HG02642 (cell line): ENCODE measurements around the gene SLC22A15.
"Not testable (repeated sequence)": the region's sequence is repeated elsewhere in the genome, so short reads cannot be mapped to it uniquely, and the experiment has no call there.

Experiments used
- ATAC-seq: cut with Tn5 transposase; IDR thresholded peaks from one replicate; pipeline ENCODE4 v1.9.1; 2021; ENCODE audit warnings: mild to moderate bottlenecking; ENCODE audit not compliant: unreplicated experiment, poor library complexity

The SLC22A15 gene

GRCh38 chr1:115980156-115980555 is 3.8 kb downstream of the SLC22A15 start:
- ATAC-seq = no peak

- peak; percentile 50 for ATAC-seq
These were observed 5.0 kb downstream of the SLC22A15 start for GRCh38 chr1:115980998-115981993.

- ATAC-seq = no peak
These were observed 6.1 kb downstream of the SLC22A15 start for GRCh38 chr1:115982400-115982799.

- no peak for ATAC-seq
These were observed 7.3 kb downstream of the SLC22A15 start for GRCh38 chr1:115983584-115983983.

- ATAC-seq = no peak
These were observed 11.3 kb downstream of the SLC22A15 start for GRCh38 chr1:115987623-115988022.

DNA sequence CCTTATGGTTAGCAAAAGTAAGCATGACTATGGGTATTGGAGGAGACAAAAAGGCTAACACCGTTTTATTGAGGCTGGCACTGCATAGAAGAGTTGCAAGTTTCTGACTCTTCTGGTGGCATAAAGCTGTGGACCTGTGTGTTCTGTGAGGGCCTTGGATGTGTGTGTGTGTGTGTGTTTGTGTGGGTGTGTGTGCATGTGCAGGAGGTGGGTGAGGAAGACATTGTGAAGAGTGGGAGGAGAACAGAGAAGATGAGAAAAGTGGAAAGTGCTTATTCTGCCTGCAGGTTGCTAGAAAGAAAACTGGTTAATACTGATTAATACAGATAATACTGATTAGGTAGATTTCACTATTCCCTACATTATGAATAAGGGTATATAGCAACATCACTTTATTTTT is 12.6 kb downstream of the SLC22A15 start:
- ATAC-seq = no peak

DNA sequence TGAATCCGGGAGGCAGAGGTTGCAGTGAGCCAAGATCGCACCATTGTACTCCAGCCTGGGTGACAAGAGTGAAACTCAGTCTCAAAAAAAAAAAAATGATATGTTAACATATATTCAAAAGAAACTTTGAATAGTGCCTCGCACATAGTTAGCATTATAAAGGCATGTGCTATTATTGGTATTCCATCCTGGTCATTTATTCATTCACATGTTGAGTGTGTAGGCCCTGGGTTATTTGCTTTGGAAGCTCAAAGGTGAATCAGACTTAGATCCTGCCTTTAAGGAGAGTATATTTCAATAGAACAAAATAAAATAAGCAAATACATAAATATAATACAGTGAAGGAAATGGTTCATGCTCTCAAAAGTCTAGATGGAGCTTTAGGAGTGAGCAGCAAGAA is 13.4 kb downstream of the SLC22A15 start:
- ATAC-seq = no peak

DNA sequence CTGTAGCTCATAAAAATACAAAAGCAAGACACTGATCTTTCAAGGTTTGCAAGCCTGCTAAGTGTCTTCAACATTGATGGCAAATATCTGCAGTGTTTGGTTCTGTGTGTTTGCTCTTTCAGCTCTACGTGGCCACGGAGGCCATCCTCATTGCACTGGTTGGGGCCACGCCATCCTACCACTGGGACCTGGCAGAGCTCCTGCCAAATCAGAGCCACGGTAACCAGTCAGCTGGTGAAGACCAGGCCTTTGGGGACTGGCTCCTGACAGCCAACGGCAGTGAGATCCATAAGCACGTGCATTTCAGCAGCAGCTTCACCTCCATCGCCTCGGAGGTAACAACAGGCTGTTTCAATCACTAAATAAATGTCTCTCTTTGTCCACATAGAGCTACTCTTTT is 15.6 kb downstream of the SLC22A15 start:
- ATAC-seq = no peak

DNA sequence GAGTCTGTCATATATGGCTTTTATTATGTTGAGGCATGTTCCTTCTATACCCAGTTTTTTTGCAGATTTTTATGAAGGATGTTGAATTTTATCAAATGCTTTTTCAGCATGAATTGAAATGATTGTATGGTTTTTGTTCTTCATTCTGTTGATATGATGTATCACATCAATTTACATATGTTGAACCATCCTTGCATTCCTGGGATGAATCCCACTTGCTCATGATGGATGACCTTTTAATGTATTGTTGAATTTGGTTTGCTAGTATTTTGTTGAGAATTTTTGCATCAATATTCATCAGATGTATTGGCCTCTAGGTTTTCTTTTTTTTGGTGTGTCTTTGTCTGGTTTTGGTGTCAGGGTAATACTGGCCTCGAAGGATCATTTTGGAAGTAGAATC is 21.6 kb downstream of the SLC22A15 start:
- not testable (repeated sequence) for ATAC-seq

DNA sequence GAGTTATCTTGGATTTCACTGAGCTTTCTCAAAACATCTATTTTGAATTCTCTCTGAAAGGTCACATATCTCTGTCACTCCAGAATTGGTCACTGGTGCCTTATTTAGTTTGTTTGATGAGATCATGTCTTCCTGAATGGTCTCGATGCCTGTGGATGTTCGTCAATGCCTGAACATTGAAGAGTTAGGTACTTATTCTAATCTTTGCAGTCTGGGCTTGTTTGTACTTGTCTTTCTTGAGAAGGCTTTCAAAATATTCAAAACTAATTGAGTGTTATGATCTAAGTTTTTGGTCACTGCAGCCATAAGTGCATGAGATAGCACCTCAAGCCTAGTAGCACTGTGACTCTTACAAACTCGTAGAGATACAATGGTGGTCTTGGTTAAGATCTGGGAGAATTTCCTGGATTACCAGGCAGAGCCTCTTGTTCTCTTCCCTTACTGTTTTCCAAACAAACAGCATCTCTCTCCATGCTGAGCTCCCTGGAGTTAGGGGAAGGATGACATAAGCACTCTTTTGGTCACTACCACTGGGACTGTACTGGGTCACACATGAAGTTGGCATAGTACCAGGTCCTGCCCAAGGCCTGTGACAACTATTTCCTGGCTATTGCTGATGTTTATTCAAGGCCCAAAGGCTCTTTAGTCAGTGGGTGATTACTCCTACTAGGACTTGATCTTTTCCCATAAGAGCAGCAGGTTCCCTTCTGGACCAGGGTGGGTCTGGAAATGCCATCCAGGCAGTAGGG is 25.6 kb downstream of the SLC22A15 start:
- ATAC-seq = no peak

GRCh38 chr1:116002781-116003420 is 26.6 kb downstream of the SLC22A15 start:
- no peak for ATAC-seq

DNA sequence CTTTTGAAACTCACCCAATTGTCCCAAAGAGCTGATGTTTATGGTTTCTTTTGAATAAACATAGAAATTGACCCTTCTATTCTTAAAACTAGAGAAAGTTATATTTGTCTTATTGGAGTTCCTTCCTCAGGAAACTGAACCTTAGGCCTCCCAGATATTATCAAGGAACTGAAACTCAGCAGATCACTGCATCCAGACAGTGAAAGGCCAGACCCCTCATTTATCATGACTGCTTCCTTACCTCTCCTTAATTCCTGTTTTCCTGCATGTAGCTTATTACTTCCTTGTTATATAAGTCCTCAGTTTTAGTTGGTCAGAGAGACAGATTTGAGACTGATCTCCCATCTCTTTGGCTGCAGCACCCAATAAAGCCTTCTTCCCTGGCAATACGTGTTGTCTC is 27.5 kb downstream of the SLC22A15 start:
- ATAC-seq = no peak

DNA sequence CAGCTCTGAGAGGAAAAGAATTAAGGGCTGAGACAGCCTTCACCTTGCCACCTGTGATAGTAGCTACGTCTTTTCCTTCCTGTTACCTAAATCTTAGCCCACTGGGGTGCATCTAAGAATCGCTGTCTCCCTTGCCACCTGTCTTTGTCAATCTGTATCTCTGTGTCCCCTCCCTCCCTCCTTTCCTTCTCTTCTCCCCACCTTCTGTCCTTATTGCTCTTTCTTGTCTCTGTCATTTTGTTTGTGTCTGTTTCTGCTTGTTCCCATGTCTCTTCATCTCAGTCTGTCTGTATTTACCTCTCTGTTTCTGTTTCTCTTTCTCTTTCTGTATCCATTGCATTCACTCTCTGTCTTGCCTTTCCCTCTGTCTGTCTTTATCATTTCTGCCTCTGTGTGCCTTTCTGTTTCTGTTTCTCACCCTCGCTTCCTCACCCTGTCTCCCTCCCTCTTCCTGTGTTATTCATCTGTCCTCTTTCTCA is 30.2 kb downstream of the SLC22A15 start:
- peak; percentile 88 for ATAC-seq

DNA sequence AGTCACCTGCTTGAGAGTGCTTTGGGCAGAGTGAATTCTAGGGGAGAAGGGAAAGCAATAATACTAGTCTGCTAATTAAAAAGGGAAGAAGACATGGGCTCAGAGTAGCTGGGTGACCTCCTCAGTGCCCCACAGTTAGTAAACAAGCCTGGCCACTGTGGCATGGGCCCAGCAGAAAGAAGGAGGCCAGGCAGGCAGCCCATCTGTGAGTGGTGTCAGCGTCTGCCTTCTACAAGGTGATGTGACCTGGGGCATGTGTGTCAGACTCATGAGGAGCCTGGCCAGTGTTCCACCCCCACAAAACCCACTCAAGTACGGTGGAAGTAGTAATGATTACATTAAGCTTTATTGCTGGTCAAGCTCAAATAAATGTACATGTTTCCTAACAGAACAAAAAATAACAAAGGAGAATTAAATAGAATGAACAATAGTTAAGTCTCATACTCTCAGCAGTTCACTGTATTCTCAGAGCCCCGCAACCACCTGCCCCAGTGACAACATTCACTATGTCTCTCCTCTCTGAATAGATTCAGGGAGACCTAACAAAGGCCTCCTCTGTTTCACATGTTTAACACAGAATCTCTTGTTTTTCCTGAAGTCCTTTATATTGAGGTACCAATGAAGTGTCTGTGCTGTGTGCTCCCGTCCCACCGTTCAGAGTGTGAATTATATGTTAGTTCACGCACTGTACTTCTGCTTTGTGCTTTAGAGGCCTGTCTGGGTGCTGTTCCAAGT is 32.5 kb downstream of the SLC22A15 start:
- no peak for ATAC-seq

- ATAC-seq = no peak
These were observed 36.4 kb downstream of the SLC22A15 start for GRCh38 chr1:116012716-116013115.

DNA sequence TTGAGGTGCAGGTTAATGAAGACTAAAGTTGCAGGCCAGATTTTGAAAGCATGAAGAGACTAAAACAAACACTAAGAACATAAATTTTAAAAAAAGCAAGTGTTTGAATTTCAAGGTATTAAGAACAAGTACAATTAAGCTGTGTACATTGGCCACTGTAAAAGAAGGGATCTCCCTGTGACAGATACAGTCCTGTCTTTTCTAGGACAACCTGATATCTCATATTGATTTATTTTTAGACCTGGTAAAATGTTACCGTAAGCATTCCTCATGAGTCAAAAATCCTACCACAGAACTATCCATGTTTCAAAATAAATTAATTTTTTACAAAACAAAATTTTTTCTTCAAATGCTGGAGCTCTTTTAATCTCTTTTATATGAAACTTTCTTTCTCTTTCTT is 39.4 kb downstream of the SLC22A15 start:
- ATAC-seq = no peak

- ATAC-seq = no peak
These were observed 41.7 kb downstream of the SLC22A15 start for GRCh38 chr1:116018007-116018406.

DNA sequence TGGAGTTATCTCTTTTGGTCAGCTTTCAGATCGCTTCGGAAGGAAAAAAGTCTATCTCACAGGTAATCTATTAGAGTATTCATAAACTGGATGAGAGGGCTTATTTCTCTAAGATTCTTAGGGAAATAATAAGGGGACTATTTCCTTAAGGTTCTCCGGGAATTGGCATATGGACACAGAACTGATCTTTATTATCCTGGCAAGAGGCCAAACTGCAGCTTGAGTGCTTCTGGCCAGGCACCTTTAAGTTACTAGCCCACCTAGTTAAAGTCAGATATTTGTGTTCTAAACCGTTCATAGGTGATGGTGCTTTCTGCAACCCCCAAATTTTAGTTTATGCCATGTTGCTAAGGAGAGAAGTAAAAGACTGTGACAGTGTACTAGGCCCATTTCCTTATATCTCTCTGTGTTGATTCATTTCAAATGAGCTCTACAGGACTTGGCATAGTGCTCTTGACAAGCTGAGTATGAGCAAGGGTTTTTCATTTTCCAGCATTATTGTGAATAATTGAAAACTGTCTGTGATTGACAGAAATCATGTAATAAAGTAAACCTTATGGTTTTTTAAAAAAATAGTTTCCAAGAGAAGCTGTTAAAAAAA is 43.4 kb downstream of the SLC22A15 start:
- no peak for ATAC-seq

DNA sequence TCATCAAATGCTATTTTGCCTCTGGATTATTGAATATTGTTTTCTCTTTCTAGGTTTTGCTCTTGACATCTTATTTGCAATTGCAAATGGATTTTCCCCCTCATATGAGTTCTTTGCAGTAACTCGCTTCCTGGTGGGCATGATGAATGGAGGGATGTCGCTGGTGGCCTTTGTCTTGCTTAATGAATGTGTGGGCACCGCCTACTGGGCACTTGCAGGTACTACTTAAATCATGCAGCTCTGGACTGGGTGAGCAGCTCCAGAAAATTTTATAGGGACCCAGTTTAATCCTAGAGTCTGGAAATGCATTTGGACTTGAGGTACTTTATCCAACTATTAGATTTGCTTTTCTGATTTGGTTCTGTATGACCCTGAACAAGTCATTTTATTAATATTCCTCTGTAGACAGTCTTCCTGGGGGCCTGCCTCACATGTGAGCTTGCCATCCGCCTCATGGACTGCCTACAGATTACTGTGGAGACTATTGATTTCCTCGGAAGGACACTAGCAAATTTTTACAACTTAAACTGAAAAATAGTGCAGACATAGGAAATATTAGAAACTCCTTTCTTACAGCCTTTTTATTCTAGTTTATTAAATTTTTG is 44.5 kb downstream of the SLC22A15 start:
- peak; percentile 86 for ATAC-seq
